ENCODE data around the gene USHBP1. TPM values are rescaled to one million over a fixed set of nuclear protein-coding genes. Genes with fewer than 3 reads are reported as not detected.

USHBP1 gene
- total RNA-seq, 2 experiments from 2014 or later, result 0.38 to 0.45 TPM

GRCh38 chr19:17254636-17255035, 9.9 kb downstream of the USHBP1 start:
- H3K4me1 Mint-ChIP-seq, result no peaks in the 10 kb centered on the region
- no peaks in the 10 kb centered on the region for H3K36me3 Mint-ChIP-seq (ENCODE audit: low read depth)
- H3K27ac Mint-ChIP-seq, result no peak overlapping the region
- no peaks in the 10 kb centered on the region for H3K9me3 Mint-ChIP-seq
- ChIA-PET POLR2A (interaction anchor here (0.7 to 1.0 kb wide), 2 partner anchors 40 to 130 kb away, joined by 3 read pairs; partner anchors contain the start of gene USE1), CTCF (no interaction called here)
- no peaks in the 10 kb centered on the region for H3K27me3 Mint-ChIP-seq
- H3K4me3 Mint-ChIP-seq, result no peak overlapping the region
- DNase-seq, result no peak

GRCh38 chr19:17249887-17250548, 14.5 kb downstream of the USHBP1 start:
- H3K27ac Mint-ChIP-seq, result no peak overlapping the region
- H3K27me3 Mint-ChIP-seq, result peaks cover 10% of the 10 kb centered on the region
- peaks cover 6% of the 10 kb centered on the region for H3K4me1 Mint-ChIP-seq
- no peaks in the 10 kb centered on the region for H3K36me3 Mint-ChIP-seq (ENCODE audit: low read depth)
- POLR2A ChIA-PET, result interaction anchor here (1.5 kb wide), 1 partner anchor 175 kb away, joined by 3 read pairs; no protein-coding TSS in a partner anchor
- no peak for DNase-seq
- H3K9me3 Mint-ChIP-seq, result no peaks in the 10 kb centered on the region
- H3K4me3 Mint-ChIP-seq, result no peak overlapping the region
- CTCF ChIA-PET, result no interaction called here

- Mint-ChIP-seq H3K27me3 (peaks cover 17% of the 10 kb centered on the region), H3K4me3 (no peak overlapping the region), H3K27ac (no peak overlapping the region), H3K36me3 (ENCODE audit: low read depth) (no peaks in the 10 kb centered on the region), H3K9me3 (no peaks in the 10 kb centered on the region), H3K4me1 (peaks cover 10% of the 10 kb centered on the region)
- DNase-seq, result no peak
- ChIA-PET CTCF (no interaction called here), POLR2A (no interaction called here)
These were observed 16.4 kb downstream of the USHBP1 start for GRCh38 chr19:17248011-17248776.

- ChIA-PET CTCF (no interaction called here), POLR2A (no interaction called here)
- peaks cover 10% of the 10 kb centered on the region for H3K4me1 Mint-ChIP-seq
- no peaks in the 10 kb centered on the region for H3K9me3 Mint-ChIP-seq
- H3K27ac Mint-ChIP-seq, result no peak overlapping the region
- no peak for DNase-seq
- peak overlapping the region; percentile 47 for H3K4me3 Mint-ChIP-seq
- H3K27me3 Mint-ChIP-seq, result peaks cover 17% of the 10 kb centered on the region
- no peaks in the 10 kb centered on the region for H3K36me3 Mint-ChIP-seq (ENCODE audit: low read depth)
These were observed 17.7 kb downstream of the USHBP1 start for GRCh38 chr19:17246681-17247425.

GRCh38 chr19:17245535-17245984, 19.0 kb downstream of the USHBP1 start, which contains the start of gene NR2F6:
TSS of gene NR2F6 (minus strand) at chr19:17245919. CDS start at chr19:17245220, 699 bp downstream.
- peak within 1 kb of the TSS; percentile 81 for H3K4me3 Mint-ChIP-seq
- peak within 1 kb of the TSS; percentile 49 for H3K27ac Mint-ChIP-seq

GRCh38 chr19:17244618-17245534, 19.7 kb downstream of the USHBP1 start:
- H3K36me3 Mint-ChIP-seq (ENCODE audit: low read depth), result no peaks in the 10 kb centered on the region
- no peaks in the 10 kb centered on the region for H3K9me3 Mint-ChIP-seq
- ChIA-PET POLR2A (interaction anchor here (1.3 to 1.4 kb wide), 2 partner anchors 9 to 19 kb away, joined by 5 read pairs; partner anchors contain the start of gene OCEL1), CTCF (no interaction called here)
- no peak overlapping the region for H3K27ac Mint-ChIP-seq
- peak overlapping the region; percentile 53 for H3K4me3 Mint-ChIP-seq
- no peak for DNase-seq
- H3K27me3 Mint-ChIP-seq, result peaks cover 17% of the 10 kb centered on the region
- peaks cover 10% of the 10 kb centered on the region for H3K4me1 Mint-ChIP-seq

More at GRCh38 chr19:17245535-17245984, 19.0 kb downstream of the USHBP1 start, which contains the start of gene NR2F6:
- Mint-ChIP-seq H3K36me3 (ENCODE audit: low read depth) (no peaks in the 10 kb centered on the region), H3K27me3 (peaks cover 17% of the 10 kb centered on the region), H3K4me1 (peaks cover 10% of the 10 kb centered on the region), H3K9me3 (no peaks in the 10 kb centered on the region)
- ChIA-PET CTCF (no interaction called here), POLR2A (interaction anchor here (1.3 to 1.4 kb wide), 2 partner anchors 10 to 19 kb away, joined by 5 read pairs; partner anchors contain the start of gene OCEL1)
- DNase-seq, result no peak

GRCh38 chr19:17243830-17244617, 20.5 kb downstream of the USHBP1 start:
- ChIA-PET POLR2A (interaction anchor here (0.8 to 1.4 kb wide), 3 partner anchors 8 to 18 kb away, joined by 3 to 5 read pairs (median 5); partner anchors contain the start of gene OCEL1), CTCF (no interaction called here)
- Mint-ChIP-seq H3K4me3 (peak overlapping the region; percentile 53), H3K27me3 (peaks cover 17% of the 10 kb centered on the region), H3K36me3 (ENCODE audit: low read depth) (no peaks in the 10 kb centered on the region), H3K4me1 (peaks cover 10% of the 10 kb centered on the region), H3K9me3 (no peaks in the 10 kb centered on the region), H3K27ac (no peak overlapping the region)
- no peak for DNase-seq

- CTCF ChIA-PET, result no interaction called here
- POLR2A ChIA-PET, result interaction anchor here (0.8 kb wide), 1 partner anchor 17 kb away, joined by 3 read pairs; no protein-coding TSS in a partner anchor
- Mint-ChIP-seq H3K36me3 (ENCODE audit: low read depth) (no peaks in the 10 kb centered on the region), H3K9me3 (no peaks in the 10 kb centered on the region), H3K27ac (no peak overlapping the region), H3K4me3 (no peak overlapping the region), H3K27me3 (peaks cover 17% of the 10 kb centered on the region), H3K4me1 (peaks cover 10% of the 10 kb centered on the region)
- DNase-seq, result no peak
These were observed 21.2 kb downstream of the USHBP1 start for GRCh38 chr19:17243211-17243829.

GRCh38 chr19:17242431-17243208, 21.9 kb downstream of the USHBP1 start:
- Mint-ChIP-seq H3K36me3 (ENCODE audit: low read depth) (no peaks in the 10 kb centered on the region), H3K27me3 (peaks cover 17% of the 10 kb centered on the region), H3K9me3 (no peaks in the 10 kb centered on the region), H3K4me3 (no peak overlapping the region), H3K27ac (no peak overlapping the region), H3K4me1 (peaks cover 11% of the 10 kb centered on the region)
- CTCF ChIA-PET, result no interaction called here
- POLR2A ChIA-PET, result interaction anchor here (1.1 to 1.5 kb wide), 2 partner anchors 10 to 16 kb away, joined by 3 to 5 read pairs; partner anchors contain the start of gene OCEL1
- DNase-seq, result no peak

GRCh38 chr19:17240826-17241399, 23.6 kb downstream of the USHBP1 start:
- H3K27ac Mint-ChIP-seq, result no peak overlapping the region
- H3K9me3 Mint-ChIP-seq, result no peaks in the 10 kb centered on the region
- DNase-seq, result no peak
- no peak overlapping the region for H3K4me3 Mint-ChIP-seq
- H3K27me3 Mint-ChIP-seq, result peaks cover 7% of the 10 kb centered on the region
- H3K4me1 Mint-ChIP-seq, result peaks cover 11% of the 10 kb centered on the region
- ChIA-PET POLR2A (no interaction called here), CTCF (interaction anchor here (0.8 kb wide), 1 partner anchor 24 kb away, joined by 3 read pairs; the partner anchor contains the start of gene USHBP1)
- H3K36me3 Mint-ChIP-seq (ENCODE audit: low read depth), result no peaks in the 10 kb centered on the region
